Measurements from ENCODE around the gene BRF1. TPM values are rescaled to one million over a fixed set of nuclear protein-coding genes. Genes with fewer than 3 reads are reported as not detected.

BRF1 gene
- total and polyA plus RNA-seq, 2 experiments from 2014 or later, result 23.6 to 35.9 TPM

DNA sequence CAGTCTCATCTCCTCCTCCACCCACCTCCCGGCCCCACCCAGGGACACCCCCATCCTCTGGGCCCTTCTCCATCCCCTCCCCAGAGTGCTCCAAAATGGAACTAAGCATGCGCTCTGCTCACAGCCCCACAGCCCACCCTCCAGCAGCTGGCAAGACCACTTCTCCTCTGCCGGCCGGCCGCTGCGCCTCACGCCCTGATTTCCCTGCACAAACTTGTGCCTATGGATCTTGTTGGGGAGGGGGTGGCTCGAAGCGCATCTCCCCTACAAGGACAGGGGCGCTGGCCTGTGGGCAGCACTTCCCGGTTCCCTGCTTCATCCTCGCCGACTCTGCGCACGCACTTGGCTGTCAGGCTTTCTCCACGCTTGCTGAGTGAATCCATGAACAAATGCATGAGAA, 100.2 kb downstream of the BRF1 start:
- Histone ChIP-seq H3K9me3 (ENCODE audit: low read depth) (no peaks in the 10 kb centered on the region), H3K27ac (no peak overlapping the region), H3K4me1 (ENCODE audit: insufficient read depth) (peaks cover 24% of the 10 kb centered on the region), H3K4me3 (no peak overlapping the region), H3K36me3 (replicated peaks; ENCODE audit: insufficient read depth, low read depth) (no peaks in the 10 kb centered on the region), H3K79me2 (no peaks in the 10 kb centered on the region), H3K4me2 (no peak overlapping the region), H3K9me2 (replicated peaks; ENCODE audit: insufficient read depth) (no peaks in the 10 kb centered on the region), H2AFZ (no peak overlapping the region), H3K27me3 (peaks cover 26% of the 10 kb centered on the region), H4K20me1 (ENCODE audit: insufficient read depth, poor library complexity, severe bottlenecking) (no peaks in the 10 kb centered on the region)
- TF ChIP-seq, protein P1, sequence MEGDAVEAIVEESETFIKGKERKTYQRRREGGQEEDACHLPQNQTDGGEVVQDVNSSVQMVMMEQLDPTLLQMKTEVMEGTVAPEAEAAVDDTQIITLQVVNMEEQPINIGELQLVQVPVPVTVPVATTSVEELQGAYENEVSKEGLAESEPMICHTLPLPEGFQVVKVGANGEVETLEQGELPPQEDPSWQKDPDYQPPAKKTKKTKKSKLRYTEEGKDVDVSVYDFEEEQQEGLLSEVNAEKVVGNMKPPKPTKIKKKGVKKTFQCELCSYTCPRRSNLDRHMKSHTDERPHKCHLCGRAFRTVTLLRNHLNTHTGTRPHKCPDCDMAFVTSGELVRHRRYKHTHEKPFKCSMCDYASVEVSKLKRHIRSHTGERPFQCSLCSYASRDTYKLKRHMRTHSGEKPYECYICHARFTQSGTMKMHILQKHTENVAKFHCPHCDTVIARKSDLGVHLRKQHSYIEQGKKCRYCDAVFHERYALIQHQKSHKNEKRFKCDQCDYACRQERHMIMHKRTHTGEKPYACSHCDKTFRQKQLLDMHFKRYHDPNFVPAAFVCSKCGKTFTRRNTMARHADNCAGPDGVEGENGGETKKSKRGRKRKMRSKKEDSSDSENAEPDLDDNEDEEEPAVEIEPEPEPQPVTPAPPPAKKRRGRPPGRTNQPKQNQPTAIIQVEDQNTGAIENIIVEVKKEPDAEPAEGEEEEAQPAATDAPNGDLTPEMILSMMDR (IDR thresholded peaks at IDR 0.05; ENCODE audit: poor library complexity), result no peak
- no peak for TF ChIP-seq EZH2 (IDR thresholded peaks at IDR 0.05; ENCODE audit: borderline replicate concordance)
- no peak for TF ChIP-seq EZH2phosphoT487 (IDR thresholded peaks at IDR 0.05; ENCODE audit: low read depth, severe bottlenecking, unreplicated experiment)
- no peak for DNase-seq (ENCODE audit: low spot score)
- WGBS (ENCODE audit: low lambda C conversion rate, missing lambda C conversion rate), result 98% methylated on average over 16 of the region's 16 CpGs

DNA sequence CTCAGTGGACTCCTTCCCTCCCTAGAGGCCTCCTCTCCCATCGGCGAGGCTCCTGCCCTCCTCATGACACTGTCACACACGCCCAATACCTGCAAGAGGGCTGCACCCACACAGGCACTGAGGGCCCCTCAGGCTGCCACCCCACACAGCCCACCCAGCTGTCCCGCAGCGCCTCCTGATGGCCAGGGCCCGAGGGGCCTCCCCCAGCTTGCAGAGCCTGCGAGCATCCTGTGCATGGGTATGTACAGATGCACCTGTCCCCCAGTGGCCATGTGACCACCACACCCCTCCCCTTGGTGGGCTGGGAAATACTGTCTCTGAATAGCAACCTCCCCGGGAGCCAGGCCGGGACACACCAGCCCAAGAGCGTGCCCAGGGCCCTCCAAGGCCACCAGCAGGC, 100.7 kb downstream of the BRF1 start:
- no peaks in the 10 kb centered on the region for H3K9me2 ChIP-seq (replicated peaks; ENCODE audit: insufficient read depth)
- H3K27ac ChIP-seq, result no peak overlapping the region
- H3K4me1 ChIP-seq (ENCODE audit: insufficient read depth), result peaks cover 24% of the 10 kb centered on the region
- no peak for DNase-seq (ENCODE audit: low spot score)
- no peak overlapping the region for H3K4me3 ChIP-seq
- H3K4me2 ChIP-seq, result no peak overlapping the region
- no peaks in the 10 kb centered on the region for H4K20me1 ChIP-seq (ENCODE audit: insufficient read depth, poor library complexity, severe bottlenecking)
- no peaks in the 10 kb centered on the region for H3K79me2 ChIP-seq
- H3K36me3 ChIP-seq (replicated peaks; ENCODE audit: insufficient read depth, low read depth), result no peaks in the 10 kb centered on the region
- TF ChIP-seq, protein P1 (IDR thresholded peaks at IDR 0.05; ENCODE audit: poor library complexity), result no peak
- TF ChIP-seq EZH2phosphoT487 (IDR thresholded peaks at IDR 0.05; ENCODE audit: low read depth, severe bottlenecking, unreplicated experiment), result no peak
- no peak for TF ChIP-seq EZH2 (IDR thresholded peaks at IDR 0.05; ENCODE audit: borderline replicate concordance)
- H3K27me3 ChIP-seq, result peaks cover 31% of the 10 kb centered on the region
- no peaks in the 10 kb centered on the region for H3K9me3 ChIP-seq (ENCODE audit: low read depth)
- 83% methylated on average over 10 of the region's 10 CpGs for WGBS (ENCODE audit: low lambda C conversion rate, missing lambda C conversion rate)
- no peak overlapping the region for H2AFZ ChIP-seq

DNA sequence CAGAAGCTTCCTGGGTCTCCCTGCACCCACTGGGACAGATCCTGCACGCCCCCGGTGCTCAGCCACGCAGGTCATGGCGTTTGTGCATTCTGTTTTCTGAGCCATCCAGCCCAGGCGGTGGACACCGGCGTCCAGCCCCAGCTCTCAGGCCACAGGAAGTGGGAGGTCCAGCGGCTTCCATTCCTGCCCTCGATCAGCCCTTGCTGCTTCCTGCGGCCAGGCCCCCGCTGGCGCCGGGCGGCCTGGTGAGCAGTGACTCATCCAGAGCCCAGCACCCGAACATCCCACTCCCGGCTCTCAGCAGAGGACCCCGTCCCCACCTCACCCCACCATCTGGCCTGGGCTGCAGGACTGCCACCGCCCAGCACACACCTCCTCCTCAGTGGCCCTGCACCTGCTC, 101.7 kb downstream of the BRF1 start:
- Histone ChIP-seq H3K27ac (no peak overlapping the region), H3K36me3 (replicated peaks; ENCODE audit: insufficient read depth, low read depth) (no peaks in the 10 kb centered on the region), H3K4me1 (ENCODE audit: insufficient read depth) (peaks cover 26% of the 10 kb centered on the region), H3K4me3 (no peak overlapping the region), H4K20me1 (ENCODE audit: insufficient read depth, poor library complexity, severe bottlenecking) (no peaks in the 10 kb centered on the region), H3K79me2 (no peaks in the 10 kb centered on the region), H3K9me2 (replicated peaks; ENCODE audit: insufficient read depth) (no peaks in the 10 kb centered on the region), H2AFZ (no peak overlapping the region), H3K4me2 (no peak overlapping the region), H3K27me3 (peaks cover 37% of the 10 kb centered on the region), H3K9me3 (ENCODE audit: low read depth) (no peaks in the 10 kb centered on the region)
- no peak for DNase-seq (ENCODE audit: low spot score)
- TF ChIP-seq EZH2phosphoT487 (IDR thresholded peaks at IDR 0.05; ENCODE audit: low read depth, severe bottlenecking, unreplicated experiment) (no peak), EZH2 (IDR thresholded peaks at IDR 0.05; ENCODE audit: borderline replicate concordance) (no peak)
- TF ChIP-seq, protein P1 (IDR thresholded peaks at IDR 0.05; ENCODE audit: poor library complexity), result no peak
- 81% methylated on average over 17 of the region's 18 CpGs for WGBS (ENCODE audit: low lambda C conversion rate, missing lambda C conversion rate)

DNA sequence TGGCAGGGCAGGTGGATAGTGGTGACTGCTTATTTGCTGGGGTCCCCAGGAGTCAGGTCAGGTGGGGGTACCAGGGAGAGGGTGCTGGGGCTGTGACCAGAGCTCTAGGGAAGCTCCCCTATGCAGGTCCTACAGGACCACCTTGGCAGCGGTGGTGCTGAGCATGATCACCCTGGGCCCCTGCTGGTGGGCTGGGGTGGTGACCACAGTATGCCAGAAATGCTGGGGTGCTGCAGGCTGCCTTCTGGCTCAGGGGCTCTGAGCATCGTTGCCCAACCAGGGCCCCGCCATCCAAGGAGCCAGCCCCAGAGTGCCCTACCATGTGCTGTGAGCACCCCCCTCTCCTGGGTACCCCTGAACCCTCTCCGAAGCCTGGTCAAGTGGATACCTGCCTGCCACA, 102.2 kb downstream of the BRF1 start:
- no peak for TF ChIP-seq EZH2 (IDR thresholded peaks at IDR 0.05; ENCODE audit: borderline replicate concordance)
- TF ChIP-seq, protein P1 (IDR thresholded peaks at IDR 0.05; ENCODE audit: poor library complexity), result no peak
- no peak for TF ChIP-seq EZH2phosphoT487 (IDR thresholded peaks at IDR 0.05; ENCODE audit: low read depth, severe bottlenecking, unreplicated experiment)
- no peak overlapping the region for H3K4me3 ChIP-seq
- H3K79me2 ChIP-seq, result no peaks in the 10 kb centered on the region
- no peaks in the 10 kb centered on the region for H3K36me3 ChIP-seq (replicated peaks; ENCODE audit: insufficient read depth, low read depth)
- peaks cover 31% of the 10 kb centered on the region for H3K4me1 ChIP-seq (ENCODE audit: insufficient read depth)
- H3K27me3 ChIP-seq, result peaks cover 37% of the 10 kb centered on the region
- no peak overlapping the region for H3K4me2 ChIP-seq
- WGBS (ENCODE audit: low lambda C conversion rate, missing lambda C conversion rate), result 94% methylated on average over 4 of the region's 4 CpGs
- no peaks in the 10 kb centered on the region for H4K20me1 ChIP-seq (ENCODE audit: insufficient read depth, poor library complexity, severe bottlenecking)
- DNase-seq (ENCODE audit: low spot score), result no peak
- H3K9me2 ChIP-seq (replicated peaks; ENCODE audit: insufficient read depth), result no peaks in the 10 kb centered on the region
- H2AFZ ChIP-seq, result no peak overlapping the region
- H3K9me3 ChIP-seq (ENCODE audit: low read depth), result no peaks in the 10 kb centered on the region
- H3K27ac ChIP-seq, result no peak overlapping the region

All from hepatocyte (in vitro differentiated cells).